Osteoblast (primary cell): ENCODE data around the gene DNAJC5. TPM values are rescaled to one million over a fixed set of nuclear protein-coding genes. Genes with fewer than 3 reads are reported as not detected.

ENCODE experiments used
- DNase-seq: peaks from one replicate; pipeline ENCODE4 v3.0.0; 2011; ENCODE audit warnings: low spot score, mixed read lengths; ENCODE audit not compliant: insufficient read length; ENCODE audit errors: missing footprints
- H2AFZ ChIP-seq: 2 replicates; pipeline ENCODE4 v1.6.0; 2011; ENCODE audit warnings: mild to moderate bottlenecking, low read length
- H3K27ac ChIP-seq: 2 replicates; pipeline ENCODE4 v1.5.1; 2011; ENCODE audit warnings: mild to moderate bottlenecking, low read depth, low read length, moderate library complexity
- H3K27me3 ChIP-seq: 2 replicates; pipeline ENCODE4 v1.6.0; 2012; ENCODE audit warnings: mild to moderate bottlenecking, control low read depth, inconsistent platforms, low read length, moderate library complexity; ENCODE audit not compliant: insufficient read depth
- H3K36me3 ChIP-seq: 2 replicates; pipeline ENCODE4 v1.5.1; 2011; ENCODE audit warnings: mild to moderate bottlenecking, low read length, control low read depth, moderate library complexity; ENCODE audit not compliant: insufficient read depth
- H3K4me1 ChIP-seq: 2 replicates; pipeline ENCODE4 v1.5.1; 2011; ENCODE audit warnings: mild to moderate bottlenecking, low read length, control low read depth, moderate library complexity; ENCODE audit not compliant: insufficient read depth
- H3K4me2 ChIP-seq: 2 replicates; pipeline ENCODE4 v1.6.0; 2011; ENCODE audit warnings: mild to moderate bottlenecking, low read length; ENCODE audit not compliant: insufficient read depth
- H3K4me3 ChIP-seq: fragments of 200-600 bp; sonication (generic); 3 replicates; pipeline ENCODE4 v1.5.1; 2012; ENCODE audit warnings: mild to moderate bottlenecking, low read length, inconsistent platforms; ENCODE audit not compliant: insufficient read depth
- H3K79me2 ChIP-seq: 2 replicates; pipeline ENCODE4 v1.6.0; 2012; ENCODE audit warnings: mild to moderate bottlenecking, low read length, control low read depth, inconsistent platforms; ENCODE audit not compliant: insufficient read depth
- H3K9me3 ChIP-seq: 2 replicates; pipeline ENCODE4 v1.5.1; 2011; ENCODE audit warnings: low read depth, low read length, control low read depth
- H4K20me1 ChIP-seq: 2 replicates; pipeline ENCODE4 v1.6.0; 2012; ENCODE audit warnings: mild to moderate bottlenecking, low read length, control low read depth; ENCODE audit not compliant: insufficient read depth
- CTCF ChIP-seq: IDR thresholded peaks from 2 replicates; pipeline ENCODE4 v1.5.1; 2011; ENCODE audit warnings: mild to moderate bottlenecking, low read depth, low read length, moderate library complexity; ENCODE audit errors: extremely low read depth
- total RNA-seq: library from RNA; depleted of rRNA; stranded (reverse); fragments of >200 nt; gene quantifications from 2 replicates; pipeline ENCODE4 v1.2.3, GENCODE V29; 2012

Gene DNAJC5
- total RNA-seq, 1 donor, result 53.9 TPM

DNA sequence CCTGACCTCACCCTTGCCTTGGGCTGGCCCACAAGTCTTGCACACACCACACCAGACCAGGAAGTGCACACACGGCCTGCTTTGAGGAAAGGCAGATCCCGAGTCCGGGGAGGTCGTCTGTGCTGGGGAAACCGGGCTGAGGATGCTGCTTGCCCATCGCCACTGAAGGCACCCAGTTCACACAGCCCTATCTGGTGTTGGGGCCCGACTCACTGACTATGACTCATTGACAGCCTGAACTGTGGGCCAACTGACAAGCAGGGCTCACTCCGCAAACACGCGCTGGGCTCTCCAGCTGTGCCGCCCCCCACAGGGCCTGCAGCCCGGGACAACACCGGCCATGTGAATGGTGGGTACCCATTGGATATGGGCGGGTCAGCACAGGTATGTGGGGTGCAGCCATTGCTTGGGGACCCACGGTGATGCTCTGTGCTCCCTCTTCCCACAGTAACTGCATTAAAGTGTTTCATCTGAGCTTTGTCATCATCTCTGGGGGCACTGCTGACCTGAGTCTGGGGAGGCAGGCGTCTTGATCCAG, 82.9 kb downstream of the DNAJC5 start:
- H3K4me1 ChIP-seq, result peaks cover 35% of the 10 kb centered on the region
- H3K27me3 ChIP-seq, result no peaks in the 10 kb centered on the region
- peaks cover 2% of the 10 kb centered on the region for H3K36me3 ChIP-seq
- no peak for TF ChIP-seq CTCF
- peaks cover 7% of the 10 kb centered on the region for H4K20me1 ChIP-seq
- peak overlapping the region; percentile 86 for H3K4me2 ChIP-seq
- H3K9me3 ChIP-seq, result no peaks in the 10 kb centered on the region
- peaks cover 19% of the 10 kb centered on the region for H3K79me2 ChIP-seq
- DNase-seq, result peak; percentile 99
- peak overlapping the region; percentile 72 for H3K4me3 ChIP-seq
- H3K27ac ChIP-seq, result no peak overlapping the region
- no peak overlapping the region for H2AFZ ChIP-seq

DNA sequence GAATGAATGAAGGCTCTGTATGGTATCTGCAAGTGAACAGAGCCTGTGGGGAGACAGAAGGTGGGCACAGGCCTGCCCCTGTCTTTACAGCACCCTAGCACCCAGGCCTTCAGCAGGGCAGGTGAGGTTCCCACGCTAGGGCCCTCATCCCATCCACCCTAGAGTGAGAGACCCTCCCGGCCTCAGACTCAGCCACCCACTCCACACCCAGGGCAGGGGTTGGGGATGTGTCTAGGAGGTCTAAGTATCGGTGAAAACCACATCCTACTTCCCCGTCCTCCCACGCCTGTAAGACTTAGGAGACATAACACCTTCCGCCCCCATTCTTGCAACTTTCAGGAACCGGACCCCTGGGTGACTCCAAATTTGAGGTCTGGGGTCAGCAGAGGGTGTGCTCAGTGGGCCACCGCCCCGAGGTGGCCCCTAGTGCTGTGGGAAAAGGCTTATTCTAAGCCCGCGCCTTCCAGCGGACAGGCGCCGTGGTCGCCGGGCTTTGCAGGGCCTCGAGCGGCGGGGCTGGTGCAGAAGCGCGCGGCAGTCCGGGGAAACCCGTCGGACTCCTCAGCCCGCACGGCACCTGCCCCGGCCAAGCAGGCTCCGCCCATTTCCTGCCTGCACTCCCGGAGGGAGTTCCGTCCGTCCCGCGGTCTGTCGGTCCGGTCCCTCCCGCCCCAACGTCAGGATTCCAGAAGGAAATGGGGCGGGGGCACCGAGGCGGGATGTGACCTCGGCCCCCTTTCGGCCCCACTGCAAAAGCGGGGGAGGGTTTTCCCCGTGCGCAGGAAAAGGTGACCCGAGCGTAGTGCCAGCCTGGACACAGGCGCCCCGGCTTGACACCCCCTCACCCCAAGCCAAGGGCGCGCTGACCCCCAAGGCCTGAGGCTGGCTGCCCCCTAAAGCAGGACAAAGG, 83.6 kb downstream of the DNAJC5 start:
- TF ChIP-seq CTCF, result no peak
- Histone ChIP-seq H3K4me2 (peak overlapping the region; percentile 86), H3K79me2 (peaks cover 24% of the 10 kb centered on the region), H3K9me3 (no peaks in the 10 kb centered on the region), H4K20me1 (peaks cover 11% of the 10 kb centered on the region), H2AFZ (peak overlapping the region; percentile 62), H3K36me3 (peaks cover 8% of the 10 kb centered on the region), H3K27me3 (no peaks in the 10 kb centered on the region), H3K4me1 (peaks cover 35% of the 10 kb centered on the region), H3K27ac (no peak overlapping the region), H3K4me3 (peak overlapping the region; percentile 72)
- peak; percentile 90 for DNase-seq

DNA sequence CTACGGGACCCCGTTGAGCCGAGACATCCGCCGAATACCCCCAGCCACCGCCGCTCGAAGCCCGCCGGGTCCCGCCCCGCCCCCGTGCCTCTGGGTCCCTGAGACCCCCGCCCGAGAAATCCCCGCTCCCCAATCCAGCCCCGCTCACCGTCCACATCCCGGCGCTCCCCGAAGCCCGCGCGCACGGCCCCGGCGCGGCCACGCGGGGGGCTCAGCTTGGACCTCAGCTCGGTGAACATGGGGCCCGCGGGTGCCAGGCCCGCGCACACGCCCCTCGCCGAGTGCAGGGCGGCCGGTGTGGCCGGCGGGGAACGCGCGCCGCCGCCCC, 84.3 kb downstream of the DNAJC5 start:
- no peaks in the 10 kb centered on the region for H3K27me3 ChIP-seq
- peak overlapping the region; percentile 62 for H2AFZ ChIP-seq
- H3K27ac ChIP-seq, result no peak overlapping the region
- H3K4me1 ChIP-seq, result peaks cover 35% of the 10 kb centered on the region
- H3K36me3 ChIP-seq, result peaks cover 14% of the 10 kb centered on the region
- DNase-seq, result no peak
- H3K4me2 ChIP-seq, result peak overlapping the region; percentile 86
- H3K4me3 ChIP-seq, result peak overlapping the region; percentile 72
- H4K20me1 ChIP-seq, result peaks cover 11% of the 10 kb centered on the region
- no peak for TF ChIP-seq CTCF
- no peaks in the 10 kb centered on the region for H3K9me3 ChIP-seq
- H3K79me2 ChIP-seq, result peaks cover 26% of the 10 kb centered on the region
